Measurements from ENCODE around the gene CXCL14.
"Not testable (repeated sequence)": the region's sequence is repeated elsewhere in the genome, so short reads cannot be mapped to it uniquely, and the experiment has no call there.

CXCL14 gene

DNA sequence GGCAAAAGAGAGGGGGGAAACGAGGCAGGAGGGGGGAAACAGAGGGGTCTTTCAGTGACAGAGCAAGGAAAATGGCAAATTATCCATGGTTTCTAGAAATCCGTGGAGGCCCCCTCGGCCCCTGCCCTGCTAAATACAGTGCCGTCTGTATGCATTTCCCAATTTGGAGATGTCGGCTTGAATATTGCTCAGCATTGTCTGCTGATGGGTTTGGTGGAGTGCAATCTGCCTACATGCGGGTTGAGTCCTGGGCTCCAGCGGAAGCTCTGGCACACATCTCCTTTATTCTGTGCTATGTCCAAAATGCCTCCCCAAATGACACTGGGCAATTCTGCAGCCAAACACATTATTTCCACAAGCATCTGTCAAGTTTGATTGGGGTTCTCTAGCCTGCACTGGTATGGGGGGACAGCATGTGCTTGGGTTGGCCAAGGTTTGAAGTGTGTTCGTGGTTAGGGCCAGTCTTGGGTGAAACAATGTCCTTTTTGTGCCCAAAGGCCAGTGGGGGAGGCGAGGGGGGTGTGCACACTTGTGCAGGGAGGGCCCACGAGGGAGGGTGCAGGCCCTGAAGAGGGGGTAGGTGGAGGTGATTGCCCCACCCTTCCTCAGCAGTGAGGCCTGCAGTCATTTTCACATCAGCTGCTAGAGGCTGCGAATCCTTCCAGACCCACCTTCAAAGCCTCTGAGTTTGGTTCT is 36.8 kb downstream of the CXCL14 start:
- no peak for DNase-seq

- no peak for DNase-seq
Measured at GRCh38 chr5:135539430-135540005, 39.3 kb downstream of the CXCL14 start.

DNA sequence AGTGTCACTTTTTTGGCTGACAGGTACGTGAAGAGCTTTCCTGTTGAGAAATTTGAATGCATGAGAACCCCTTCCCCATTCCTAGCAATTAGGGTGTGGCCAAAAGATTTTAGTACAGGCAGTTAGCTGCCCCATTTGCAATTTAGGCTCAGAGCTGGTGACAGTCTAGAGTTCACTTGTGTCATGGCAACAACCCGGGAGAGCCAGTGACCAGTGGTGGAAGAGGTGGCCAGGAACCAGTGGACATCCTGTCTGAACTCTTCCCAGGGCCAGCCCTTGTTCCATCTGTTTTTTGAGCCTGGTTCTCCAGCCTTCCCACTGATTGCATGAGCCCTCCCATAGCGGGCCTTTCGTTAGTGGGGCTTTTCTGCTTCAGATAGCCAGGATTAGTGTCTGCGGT is 40.5 kb downstream of the CXCL14 start:
- no peak for DNase-seq

GRCh38 chr5:135537745-135538144 is 41.0 kb downstream of the CXCL14 start:
- DNase-seq = no peak

DNA sequence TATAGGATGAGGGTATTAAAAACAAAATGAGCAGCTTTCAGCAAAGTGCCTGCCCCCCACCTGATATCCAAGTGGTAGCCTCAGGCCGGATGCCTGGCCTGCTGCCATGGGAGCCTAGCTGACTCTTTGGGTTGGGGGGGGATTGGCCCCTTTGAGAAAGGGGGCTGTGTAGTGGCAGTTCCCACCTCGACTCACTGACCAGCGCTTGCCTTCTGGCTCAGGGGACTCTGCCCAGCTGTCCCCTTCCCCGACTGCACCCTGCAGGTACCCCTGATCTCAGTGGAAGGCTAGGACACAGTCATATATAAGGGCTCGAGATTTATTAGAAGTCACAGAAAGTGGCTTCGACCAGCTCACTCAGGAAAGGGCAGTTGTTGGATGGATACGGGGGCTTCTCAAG is 41.5 kb downstream of the CXCL14 start:
- DNase-seq = no peak

DNA sequence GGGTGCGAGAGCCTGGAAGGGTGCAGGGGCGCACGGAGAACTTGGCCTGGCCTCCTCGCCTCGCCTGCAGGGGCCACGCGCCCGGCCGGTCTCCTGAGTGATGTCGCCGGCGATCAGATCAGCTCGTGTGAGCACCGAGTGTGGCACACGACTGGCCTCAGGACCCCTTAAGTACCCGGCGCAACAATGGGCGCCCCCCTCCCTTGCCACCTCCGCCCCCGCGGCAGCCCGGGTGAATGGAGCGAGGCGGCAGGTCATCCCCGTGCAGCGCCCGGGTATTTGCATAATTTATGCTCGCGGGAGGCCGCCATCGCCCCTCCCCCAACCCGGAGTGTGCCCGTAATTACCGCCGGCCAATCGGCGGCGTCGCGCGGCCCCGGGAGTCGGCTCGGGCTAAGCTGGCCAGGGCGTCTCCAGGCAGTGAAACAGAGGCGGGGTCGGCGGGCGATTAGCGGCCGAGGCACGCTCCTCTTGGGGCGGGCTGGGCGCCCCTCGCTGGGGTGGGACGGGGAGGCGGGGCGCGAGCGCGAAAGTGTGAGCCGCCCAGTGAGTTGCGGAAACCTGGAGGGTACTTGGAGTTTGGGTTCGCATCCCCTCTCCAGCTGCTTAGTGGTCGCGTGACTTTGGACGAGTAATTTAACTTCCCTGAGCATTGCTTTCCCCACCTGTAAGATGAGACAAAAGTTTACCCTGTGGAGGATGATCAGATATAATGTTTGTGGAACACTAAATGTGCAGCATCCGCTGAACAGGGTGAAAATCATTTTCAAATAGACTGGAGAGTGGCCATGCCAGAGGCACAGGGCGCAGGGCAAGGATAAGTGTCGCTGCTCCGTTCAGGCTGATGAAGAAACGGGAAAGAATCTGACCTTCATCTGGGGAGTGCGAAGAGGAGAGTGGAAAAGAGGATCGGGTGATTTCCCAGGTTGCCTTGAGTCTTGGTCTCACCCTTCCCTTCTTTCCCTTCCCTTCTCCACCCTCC is 42.7 kb downstream of the CXCL14 start, which contains the start of gene NEUROG1:
Gene NEUROG1, minus strand, starts transcription at position 145 of the 982 bp plus-strand sequence. CDS start 274 bp downstream, outside the sequence.
- no peak for DNase-seq

DNA sequence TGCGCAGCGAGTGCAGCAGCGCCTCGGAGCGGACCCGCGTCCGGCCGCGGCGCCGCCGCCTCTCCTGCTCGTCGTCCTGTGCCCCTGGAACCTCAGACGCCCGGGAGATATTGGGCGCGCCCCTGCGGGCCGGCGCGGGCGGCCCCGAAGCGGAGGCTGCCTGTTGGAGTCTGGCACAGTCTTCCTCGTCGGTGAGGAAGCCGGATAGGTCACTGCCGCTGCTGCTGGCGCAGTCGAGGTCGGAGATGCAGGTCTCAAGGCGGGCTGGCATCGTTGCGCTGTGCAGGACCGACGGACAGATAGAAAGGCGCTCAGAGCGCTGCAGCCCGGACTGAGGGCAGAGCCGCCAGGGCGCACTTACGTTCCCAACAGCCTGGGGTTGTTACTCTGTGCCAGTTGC is 43.4 kb downstream of the CXCL14 start:
- DNase-seq = no peak

DNA sequence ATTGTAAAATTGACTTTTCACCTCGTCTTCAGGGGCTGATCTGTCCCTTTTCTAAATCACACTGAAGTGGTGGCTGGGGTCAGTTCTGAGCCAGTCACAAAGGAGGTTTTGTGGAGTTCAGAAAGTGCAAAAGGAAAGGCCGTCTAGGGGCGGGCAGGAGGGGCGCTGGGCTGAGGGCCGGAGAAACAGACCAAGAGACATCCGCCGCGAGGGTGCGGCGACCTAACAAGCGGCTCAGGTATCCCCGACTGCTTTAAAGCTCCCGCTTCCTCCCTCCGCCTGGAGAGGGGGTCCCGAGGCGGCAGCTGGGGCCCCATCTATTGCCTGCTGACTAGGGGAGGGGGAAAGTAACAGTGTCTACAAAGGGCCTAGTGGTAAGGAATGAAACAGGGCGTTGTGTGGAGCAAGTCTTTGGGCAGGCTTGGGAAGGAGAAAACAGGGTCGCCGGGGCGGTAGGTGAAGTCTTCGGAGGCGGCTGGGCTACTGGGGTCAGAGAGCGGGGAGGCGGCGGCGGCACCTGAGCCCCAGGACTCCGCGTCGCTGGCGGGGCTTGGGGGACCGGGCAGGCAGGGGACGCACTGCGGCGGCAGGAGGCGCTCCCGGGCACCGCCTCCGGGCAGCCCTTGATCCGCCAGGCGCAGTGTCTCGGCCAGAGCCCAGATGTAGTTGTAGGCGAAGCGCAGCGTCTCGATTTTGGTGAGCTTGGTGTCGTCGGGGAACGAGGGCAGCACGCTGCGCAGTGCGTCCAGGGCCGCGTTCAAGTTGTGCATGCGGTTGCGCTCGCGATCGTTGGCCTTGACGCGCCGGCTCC is 44.0 kb downstream of the CXCL14 start:
- DNase-seq = no peak

- no peak for DNase-seq
Measured at GRCh38 chr5:135533794-135534193, 45.0 kb downstream of the CXCL14 start.

- DNase-seq = no peak
Measured at GRCh38 chr5:135533334-135533733, 45.5 kb downstream of the CXCL14 start.

DNA sequence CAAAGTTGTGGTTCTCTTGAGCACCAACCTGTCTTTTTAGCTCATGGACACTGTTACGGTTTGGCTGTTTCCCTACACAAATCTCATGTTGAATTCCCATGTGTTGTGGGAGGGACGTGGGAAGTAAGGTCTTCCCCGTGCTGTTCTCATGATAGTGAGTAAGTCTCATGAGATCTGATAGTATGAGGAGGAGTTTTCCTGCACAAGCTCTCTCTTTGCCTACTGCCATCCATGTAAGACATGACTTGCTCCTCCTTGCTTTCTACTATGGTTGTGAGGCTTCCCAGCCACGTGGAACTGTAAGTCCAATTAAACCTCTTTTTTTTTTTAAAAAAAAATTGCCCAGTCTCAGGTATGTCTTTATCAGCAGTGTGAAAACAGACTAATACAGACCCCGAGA is 49.2 kb downstream of the CXCL14 start:
- not testable (repeated sequence) for DNase-seq

DNA sequence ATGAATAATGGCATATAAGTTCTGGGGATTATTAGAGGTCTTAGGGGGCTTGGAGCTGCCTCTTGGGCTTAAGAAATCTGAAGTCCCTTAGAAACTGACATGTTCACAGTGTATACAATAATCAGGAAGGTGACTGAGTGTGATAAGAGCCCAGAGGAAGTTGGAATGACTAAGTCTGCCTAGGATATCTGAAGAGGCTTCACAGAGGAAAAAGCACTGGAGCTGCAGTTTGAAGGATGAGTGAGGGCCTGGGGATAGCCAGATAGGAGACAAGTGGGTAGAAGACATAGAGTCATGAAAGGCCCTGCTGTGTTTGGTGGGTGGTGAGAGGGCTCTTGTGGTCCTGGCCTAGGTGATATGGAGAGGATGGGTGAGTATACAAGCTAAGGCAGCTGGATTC is 51.9 kb downstream of the CXCL14 start:
- DNase-seq = no peak

- DNase-seq = no peak
Measured at GRCh38 chr5:135521964-135522363, 56.8 kb downstream of the CXCL14 start.
